HG03520 (cell line): Measurements from ENCODE around the gene POLR2C.
"Not testable (repeated sequence)": the region's sequence is repeated elsewhere in the genome, so short reads cannot be mapped to it uniquely, and the experiment has no call there.

Source experiments
- ATAC-seq: cut with Tn5 transposase; IDR thresholded peaks from one replicate; pipeline ENCODE4 v1.9.1; 2021; ENCODE audit warnings: mild to moderate bottlenecking, moderate library complexity; ENCODE audit not compliant: unreplicated experiment

The POLR2C gene

DNA sequence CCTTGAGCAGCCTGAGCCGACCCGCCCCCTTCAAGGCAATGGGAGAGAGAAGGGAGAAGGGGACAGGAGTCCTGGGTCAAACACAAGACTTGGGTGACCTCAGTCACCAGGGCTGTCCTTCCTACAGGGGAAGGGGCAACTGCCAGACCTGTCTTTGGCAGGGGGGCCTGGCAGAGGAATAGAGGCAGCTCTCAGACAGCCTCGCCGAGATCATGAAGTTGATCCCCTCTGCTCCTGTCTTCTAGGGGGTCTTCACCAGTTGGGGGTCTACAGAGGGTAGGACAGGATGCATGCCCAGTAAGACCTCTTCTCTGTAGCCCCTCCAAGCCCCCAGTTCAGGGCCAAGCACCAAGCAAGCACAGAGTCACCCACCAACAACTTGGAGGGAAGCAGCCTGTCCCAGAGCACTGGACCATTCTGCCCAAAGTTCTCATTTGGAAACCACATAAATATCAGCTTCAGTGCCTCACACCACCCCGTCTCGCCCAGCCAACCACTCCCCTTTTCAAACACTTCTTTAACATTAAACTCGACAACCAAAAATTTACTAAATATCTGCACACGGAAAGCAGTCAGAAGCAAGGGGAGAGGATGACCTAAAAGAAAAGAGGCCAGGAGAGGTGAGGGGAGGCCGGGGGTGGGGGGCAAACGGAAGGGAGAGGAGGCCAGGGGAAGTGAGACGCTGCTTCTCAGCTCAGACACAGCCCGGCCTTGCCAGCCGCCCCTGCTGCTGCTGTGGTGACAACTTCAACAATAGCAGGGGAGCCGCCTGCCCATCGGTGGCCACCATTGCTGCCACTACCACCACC lies 16.1 kb downstream of the POLR2C start:
- no peak for ATAC-seq

DNA sequence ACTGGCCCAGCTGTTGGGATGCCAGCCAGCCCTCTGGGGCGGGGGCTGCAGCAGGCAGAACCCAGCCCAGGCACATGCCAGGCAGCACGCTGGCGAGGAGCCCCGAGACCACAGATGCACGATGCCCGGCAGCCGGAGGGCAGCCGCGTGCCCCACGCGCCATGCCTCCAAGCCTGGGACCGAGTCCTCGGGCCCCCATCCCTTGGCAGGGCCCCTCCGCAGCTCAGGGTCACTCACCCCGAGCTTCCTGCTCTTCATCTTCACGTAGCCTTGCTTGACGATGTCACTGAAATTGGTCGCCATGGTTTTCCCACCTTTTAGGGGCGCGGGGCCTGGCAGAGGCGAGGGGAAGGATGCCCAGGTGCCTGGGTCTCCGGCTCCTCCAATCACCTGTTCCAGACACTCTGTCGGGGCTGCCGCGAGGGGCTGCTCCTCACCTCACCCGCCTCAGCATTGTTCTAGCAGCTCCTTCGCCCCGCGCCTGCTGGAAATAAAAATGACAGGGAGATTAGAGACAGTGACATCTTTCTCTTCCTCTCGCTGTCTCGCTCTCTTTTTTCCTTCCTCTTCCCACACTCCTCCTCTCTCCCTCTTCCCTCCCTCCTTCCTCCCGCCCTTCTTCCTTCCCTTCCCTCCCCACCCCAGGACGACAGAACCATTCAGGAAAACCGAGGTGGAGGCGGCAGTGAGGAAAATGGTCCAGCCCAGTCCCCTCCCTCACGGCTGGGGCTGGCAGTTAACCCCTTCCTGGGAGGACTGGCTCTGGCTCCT lies 16.9 kb downstream of the POLR2C start:
- ATAC-seq: no peak

DNA sequence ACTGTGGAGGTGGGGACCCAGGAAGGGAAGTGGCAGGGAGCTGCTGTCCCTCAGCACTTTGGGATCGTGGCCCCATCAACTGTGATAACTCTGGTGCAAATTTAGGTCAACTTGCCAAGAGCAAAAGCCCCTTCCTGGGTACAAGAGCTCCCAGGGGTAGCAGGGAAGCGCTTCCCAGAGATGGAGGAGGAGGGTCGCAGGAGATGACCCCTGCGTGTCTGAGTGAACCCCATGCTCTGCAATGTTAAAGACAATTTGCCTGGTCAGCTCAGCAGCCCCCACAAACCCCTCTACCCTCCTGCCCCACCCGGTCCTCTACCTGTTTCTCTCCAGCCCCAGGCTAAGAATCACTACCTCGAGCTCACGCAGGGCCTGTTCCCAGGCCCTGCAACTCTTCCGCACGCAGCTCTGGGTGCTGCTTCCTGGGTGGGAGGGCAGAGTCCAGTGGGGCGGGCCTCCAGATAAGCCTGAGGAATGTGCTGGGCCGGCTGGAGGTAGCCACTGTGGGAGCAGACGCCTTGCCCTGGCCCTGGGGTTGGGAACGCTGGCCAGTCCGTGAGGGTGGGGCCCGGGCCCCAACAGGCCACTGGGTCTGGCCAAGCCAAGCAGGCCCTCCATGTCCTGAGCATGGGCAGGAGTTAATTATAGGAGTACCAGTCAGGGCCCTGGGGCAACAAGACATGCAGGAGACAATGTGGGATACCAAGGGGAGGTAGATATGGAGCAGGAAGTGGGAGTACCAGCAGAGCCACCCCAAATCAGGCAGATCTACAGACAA lies 17.7 kb downstream of the POLR2C start:
- ATAC-seq: no peak

DNA sequence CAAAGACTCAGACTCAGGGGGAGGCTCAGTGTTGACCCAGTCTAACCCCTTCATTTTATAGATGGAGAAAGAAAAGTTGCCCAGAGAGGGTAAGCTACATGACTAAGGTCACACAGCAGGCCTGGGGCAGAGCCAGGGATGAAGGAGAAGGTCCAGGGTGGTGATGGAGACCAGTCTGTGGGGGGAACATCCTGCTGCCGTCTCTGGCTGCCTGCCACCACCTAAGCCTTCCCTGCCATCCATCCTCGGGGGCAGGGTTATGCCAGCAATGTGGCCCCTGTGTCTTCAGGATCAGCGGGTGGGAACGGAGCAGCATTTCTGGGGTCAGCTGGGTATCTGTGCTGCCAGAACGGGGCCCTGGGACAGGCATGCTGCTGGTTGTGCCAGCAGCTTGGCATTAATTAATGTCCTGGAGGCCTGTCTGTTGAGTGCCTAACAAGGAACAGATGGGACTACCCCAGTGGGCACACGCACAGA lies 18.3 kb downstream of the POLR2C start:
- no peak for ATAC-seq

DNA sequence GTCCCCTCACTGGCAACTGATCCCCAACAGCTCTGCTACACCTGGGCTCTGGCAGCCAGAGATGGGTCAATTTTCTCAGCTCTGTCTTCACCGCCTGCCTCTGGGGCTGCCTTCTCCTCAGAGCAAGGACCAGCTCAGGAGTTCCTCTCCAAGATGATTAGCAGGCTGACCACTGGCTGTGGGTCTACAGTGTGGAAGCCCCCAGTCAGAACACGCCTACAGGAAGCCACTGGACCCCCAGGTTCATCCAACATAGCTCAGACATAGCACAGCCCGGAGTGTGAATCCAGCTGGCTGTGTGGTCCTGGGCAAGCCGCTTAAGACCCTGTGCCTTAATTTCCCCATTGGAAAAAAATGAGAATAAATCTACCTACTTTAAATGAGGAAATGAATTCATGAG lies 18.9 kb downstream of the POLR2C start:
- ATAC-seq: no peak

DNA sequence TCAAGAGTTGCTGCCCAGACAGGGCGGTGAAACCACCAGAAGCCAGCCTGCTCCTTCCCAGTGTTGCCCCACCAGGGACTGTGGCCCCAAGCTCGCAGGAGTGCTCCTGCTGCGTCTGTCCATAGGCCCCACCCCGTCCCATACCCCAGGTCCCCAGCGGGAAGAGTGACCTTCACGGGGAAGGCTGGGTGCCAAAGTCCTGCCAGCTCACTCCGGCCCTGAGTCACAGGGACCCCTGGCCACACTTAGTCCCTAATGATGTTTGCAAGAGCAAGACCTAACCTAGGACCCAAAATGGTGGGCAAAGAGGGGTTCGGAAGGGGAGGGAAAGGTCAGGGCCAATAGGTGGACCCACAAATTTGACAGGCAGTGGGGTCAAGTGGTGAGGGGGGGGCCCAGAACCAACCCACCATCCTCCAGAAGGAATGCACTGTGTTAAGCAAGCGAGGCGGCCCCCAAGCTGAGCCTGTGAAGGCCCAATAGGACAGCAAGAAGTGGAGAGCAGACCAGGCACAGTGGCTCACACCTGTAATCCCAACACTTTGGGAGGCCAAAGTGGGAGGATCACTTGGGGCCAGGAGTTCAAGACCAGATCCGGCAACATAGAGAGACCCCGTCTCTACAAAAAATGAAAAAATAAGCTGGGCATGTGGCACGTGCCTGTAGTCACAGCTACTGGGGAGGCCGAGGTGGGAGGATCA lies 20.5 kb downstream of the POLR2C start:
- ATAC-seq: no peak

DNA sequence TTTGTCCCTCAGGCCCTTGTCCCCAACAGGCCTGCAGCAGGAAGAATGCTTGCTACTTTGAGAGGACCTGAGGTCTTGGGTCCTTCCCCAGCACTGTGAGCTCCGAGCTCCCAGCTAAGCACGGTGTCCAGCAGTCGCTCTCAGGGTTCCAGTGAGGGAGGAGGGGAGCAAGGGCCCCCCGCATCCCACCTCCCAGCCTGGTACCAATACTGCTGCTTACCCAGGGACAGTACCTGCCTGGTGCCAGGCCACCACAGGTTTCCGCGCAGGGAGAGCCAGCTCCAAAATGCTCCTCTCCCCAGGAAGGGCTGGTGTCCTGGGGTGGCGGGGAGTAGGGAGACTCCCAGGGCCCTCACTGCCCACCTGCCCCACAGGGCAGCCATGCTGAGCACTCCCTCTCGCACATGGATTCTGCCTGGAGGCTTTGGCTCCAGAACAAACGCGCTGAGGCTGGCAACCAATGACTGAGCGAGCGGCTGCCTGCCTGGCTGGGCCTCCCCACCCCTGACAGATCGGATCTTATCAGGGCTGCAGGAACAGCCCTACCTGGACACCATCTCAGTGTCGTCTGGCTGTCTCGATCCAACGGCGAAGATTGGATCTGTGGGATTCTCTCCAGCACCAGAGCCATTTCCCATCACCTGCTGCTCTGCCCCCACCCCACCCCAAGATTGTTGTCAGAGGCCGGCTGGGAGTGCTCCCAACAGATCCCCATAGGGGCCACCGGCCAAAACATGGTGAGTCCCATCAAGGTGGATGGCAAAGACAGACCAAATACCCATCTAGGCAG lies 21.4 kb downstream of the POLR2C start:
- no peak for ATAC-seq

DNA sequence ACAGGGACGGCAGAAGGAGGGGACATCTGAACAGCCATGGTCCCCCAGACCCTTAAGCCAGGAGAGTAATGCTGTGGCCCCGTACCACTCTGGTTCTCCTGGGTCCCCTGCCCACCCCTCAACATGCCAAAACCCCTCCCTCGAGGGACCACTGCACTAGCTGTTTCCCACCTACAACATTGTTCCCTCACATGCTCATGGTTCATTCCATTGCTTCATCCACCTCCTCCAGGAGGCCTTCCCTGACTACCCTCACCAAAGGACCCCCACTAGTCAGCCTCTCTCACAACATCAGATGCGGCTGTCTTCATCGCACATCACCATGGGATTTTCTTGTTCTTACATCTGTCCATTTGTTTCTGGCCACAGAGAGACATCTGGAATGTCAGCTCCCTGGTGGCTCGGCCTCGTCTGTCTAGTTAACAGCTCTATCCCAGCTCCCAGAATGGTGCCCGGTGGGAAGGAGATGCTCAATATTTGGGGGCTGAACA lies 22.1 kb downstream of the POLR2C start:
- no peak for ATAC-seq

DNA sequence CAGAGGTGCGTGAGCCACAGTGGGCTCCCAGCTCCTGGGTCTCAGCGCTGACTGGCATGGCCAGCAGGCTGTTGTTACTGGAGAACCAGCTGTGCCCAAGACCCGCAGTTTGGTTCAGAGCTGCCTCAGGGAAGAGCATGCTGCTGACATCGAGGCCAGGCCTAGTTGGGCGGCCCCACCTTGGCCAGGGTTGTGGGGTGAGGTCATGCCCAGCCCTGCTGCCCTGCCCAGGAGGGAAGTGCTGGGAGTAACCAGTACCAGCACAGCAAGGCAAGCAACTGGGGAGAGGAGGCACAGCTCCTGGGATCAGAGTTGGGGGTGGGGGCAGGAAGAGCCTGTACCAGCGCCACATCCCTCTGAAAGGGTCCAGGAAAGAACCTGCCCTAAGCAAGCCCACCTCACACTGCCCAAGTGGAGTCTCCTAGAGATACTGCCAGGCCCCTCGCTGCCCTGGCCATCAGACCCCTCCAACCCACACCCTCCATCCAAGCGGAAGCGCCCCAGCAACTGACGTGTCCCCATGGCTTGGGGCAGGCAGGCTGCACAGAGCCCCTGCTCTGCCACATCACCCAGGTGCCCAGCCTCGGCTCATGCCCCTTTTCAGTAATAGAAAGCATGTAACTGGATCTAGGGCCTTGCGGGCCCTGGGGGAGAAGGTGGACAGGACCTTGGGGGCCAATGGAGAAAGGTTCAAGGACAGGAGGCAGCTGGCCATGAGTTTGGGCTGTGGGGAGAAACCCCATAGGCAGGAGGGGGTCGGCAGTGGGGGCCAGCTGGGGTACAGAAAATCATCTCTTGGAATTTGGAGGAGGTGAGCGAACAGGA lies 22.8 kb downstream of the POLR2C start:
- ATAC-seq: no peak

DNA sequence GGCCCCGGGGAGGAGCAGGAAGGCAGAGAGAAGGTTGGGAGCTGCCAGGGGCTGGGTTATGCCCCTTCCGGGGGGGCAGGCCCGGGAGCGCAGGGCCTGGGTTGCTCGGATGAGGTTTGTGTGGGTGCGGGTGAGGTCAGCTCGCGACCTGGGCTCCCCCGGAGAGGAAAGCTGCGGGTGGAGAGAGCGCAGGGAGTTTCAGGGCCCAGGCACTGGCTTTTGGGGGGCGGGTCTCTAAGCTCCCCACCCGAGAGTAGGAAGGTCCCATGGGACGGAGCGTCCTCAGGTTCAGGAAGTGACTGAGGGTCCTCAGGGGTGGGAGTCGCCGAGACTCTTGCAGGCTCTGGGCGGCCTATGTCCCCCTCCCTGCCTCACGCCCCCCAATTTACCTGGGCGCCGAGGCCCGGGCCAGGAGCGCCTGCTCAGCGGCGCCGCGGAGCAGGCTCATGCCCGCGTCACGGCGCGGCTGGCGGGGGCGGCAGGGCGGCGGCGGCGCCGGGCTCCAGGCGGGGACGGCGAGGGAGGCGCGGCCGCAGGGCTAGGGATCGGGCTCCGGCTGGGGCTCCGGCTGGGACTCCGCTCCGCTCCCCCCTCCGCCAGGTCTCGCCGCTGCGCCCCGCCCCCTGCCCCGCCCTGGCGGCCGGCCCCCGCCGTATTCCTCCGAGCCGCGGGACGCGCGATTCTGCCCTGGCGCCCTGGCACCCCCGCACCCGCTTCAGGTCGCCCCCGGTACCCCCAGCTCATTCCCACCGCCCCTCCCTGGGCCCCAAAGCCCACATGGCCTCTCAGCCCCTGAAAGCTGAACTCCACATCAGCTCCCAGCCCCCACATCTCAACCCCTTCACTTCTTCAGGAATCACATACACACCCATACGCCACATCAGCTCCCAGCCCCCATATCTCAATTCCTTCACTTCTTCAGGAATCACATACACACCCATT lies 23.7 kb downstream of the POLR2C start, which contains the start of gene DOK4:
Gene DOK4, minus strand, starts transcription at position 578 of the 942 bp plus-strand sequence. CDS start 6,986 bp downstream, outside the sequence.
- peak; percentile 69 for ATAC-seq

DNA sequence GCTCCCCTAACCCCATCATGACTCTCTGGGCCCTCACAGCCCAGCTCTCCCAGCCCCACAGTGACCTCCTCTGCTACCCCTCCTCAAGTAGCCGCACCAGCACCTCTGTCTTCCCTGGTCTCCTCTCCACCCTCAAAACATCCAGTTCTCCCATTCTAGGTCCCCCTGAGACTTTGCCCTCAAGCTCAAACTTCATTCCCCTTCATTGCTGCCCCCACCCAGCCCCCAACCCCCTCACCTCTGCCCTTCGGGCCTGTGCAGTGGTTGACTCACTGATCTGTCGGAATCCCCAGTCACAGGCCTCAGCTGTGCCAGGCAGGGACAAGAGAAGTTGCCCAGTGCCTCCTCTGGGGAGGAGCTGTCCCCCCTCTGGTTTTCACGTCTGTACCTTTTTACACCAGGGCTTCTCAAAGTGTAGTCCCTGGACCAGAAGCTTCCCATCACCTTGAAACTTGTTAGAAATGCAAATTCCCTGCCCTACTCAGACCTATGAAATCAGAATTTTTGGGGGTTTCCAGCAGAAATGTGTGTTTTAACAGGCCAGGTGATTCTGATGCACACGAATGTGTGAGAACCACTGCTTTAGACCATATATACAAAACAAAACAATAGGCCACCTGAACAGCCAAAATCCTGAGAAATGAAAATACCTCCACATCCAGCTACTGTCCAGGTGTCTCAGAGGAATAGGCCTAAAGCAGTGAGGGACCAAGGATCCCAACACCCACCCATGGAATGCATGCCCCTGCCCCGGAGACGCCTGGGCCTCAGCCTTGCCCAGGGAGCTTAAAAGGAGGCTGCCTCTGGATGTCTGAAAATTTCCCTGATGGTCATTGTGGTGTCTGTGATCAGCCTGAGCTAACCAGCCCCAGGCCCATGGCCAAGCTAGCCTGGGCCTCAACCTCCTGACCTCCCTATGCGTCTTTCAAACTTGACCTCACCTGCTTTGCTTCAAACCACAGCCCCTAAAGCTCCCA lies 24.7 kb downstream of the POLR2C start:
- ATAC-seq: no peak

DNA sequence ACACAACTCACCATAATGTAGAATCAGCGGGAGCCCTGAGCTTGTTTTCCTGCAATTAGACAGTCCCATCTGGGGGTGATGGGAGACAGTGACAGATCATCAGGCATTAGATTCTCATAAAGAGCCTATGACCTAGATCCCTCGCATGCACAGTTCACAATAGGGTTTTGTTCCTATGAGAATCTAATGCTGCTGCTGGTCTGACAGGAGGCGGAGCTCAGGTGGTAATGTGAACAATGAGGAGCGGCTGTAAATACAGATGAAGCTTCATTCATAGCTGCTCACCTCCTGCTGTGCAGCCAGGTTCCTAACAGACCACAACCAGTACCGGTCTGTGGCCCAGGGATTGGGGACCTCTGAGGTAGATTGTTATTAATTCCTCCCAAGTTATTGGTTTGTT lies 26.8 kb downstream of the POLR2C start:
- no peak for ATAC-seq

DNA sequence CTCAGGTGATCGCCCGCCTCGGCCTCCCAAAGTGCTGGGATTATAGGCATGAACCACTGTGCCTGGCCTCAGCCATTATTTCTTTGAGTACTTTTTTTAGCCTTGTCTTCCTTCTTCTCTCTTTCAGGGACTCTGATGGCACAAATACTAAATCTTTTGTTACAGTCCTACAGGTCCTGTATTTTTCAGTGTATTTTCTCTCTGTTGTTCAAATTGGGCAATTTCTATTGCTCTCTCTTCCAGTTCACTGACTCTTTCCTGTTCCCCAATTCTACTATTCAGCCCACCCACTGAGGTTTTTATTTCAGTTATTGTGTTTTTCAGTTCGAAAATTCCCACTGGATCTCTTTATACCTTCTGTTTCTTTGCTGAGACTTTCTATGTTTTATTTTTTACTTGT lies 31.3 kb downstream of the POLR2C start:
- ATAC-seq: no peak

DNA sequence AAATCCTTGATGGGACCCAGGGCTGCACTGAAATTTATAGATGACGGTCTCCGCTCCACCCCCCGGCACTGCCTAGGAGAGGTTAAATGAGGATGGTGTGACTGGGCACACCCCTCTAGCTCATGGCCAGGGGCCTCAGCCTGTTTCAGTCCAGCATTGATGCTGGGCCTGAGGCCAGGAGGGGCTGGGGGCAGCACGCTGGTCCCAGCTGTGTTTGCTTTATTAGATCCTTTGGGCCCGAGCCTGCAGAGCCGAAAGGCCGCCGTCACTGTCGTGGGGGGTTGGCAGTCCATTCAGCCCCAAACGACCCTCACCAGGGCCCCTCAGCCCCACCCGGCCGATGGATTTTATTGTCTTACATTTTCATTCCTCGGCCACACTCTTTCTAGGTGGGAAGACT lies 34.6 kb downstream of the POLR2C start:
- ATAC-seq: no peak

DNA sequence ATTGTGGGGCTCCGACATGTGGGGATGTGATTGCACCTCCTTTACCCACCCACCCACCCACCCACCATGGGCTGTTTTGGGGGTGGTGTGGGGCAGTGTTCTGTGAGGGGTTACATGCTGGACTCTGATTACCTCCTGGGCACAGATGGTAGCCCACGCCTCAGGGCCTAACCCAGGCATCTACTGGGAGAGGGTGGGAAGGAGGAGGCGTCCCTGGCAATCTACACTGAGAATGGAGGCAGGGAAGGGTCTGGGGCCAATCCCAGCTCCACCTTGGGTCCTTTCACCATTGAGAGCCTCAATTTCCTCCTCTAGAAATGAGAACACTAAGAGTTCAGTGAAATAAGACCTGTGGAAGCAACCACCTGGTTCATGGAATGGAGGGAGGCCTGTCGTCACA lies 35.6 kb downstream of the POLR2C start:
- ATAC-seq: no peak

DNA sequence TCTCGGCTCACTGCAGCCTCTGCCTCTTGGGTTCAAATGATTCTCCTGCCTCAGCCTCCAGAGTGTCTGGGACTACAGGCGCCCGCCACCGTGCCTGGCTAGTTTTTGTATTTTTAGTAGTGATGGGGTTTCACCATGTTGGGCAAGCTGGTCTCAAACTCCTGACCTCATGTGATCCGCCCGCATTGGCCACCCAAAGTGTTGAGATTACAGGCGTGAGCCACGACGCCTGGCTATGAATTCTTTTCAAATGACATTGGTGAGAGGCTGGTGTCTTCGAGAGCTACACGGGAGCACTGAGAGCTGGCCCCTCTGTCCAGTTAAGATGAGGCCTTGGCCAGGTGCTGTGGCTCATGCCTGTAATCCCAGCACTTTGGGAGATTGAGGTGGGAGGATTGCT lies 37.5 kb downstream of the POLR2C start:
- not testable (repeated sequence) for ATAC-seq
